Thoracic aorta (tissue), 2 donors: ENCODE results near the gene LMO7. TPM values are rescaled to one million over a fixed set of nuclear protein-coding genes. Genes with fewer than 3 reads are reported as not detected.

ENCODE experiments used
- ATAC-seq: fragments of 150-250 bp; one replicate; pipeline ENCODE4 v1.8.0; 2017; ENCODE audit warnings: low read depth; ENCODE audit not compliant: insufficient number of reproducible peaks, low FRiP score
- DNase-seq: peaks from one replicate; pipeline ENCODE4 v3.0.0-alpha.2; 2020; ENCODE audit warnings: low spot score
- H3K27ac ChIP-seq, 2 donors: fragments of 200-600 bp; sonication (generic); 1 replicate in 1 of 2; 2 replicates in 1 of 2; pipeline ENCODE4 v1.5.1; 2016; ENCODE audit warnings: mild to moderate bottlenecking in 2 of 2, moderate library complexity in 2 of 2
- H3K27me3 ChIP-seq: fragments of 200-600 bp; sonication (generic); replicated peaks from 2 replicates; pipeline ENCODE4 v1.6.0; 2016; ENCODE audit warnings: mild to moderate bottlenecking; ENCODE audit not compliant: insufficient read depth
- H3K36me3 ChIP-seq: fragments of 200-600 bp; sonication (generic); one replicate; pipeline ENCODE4 v1.5.1; 2016
- H3K4me1 ChIP-seq, 2 donors: fragments of 200-600 bp; sonication (generic); 1 replicate in 1 of 2; 2 replicates in 1 of 2; pipeline versions ENCODE4 v1.5.1 to v1.6.0; 2016; ENCODE audit warnings: low read depth in 2 of 2, mild to moderate bottlenecking in 1 of 2; ENCODE audit not compliant: control insufficient read depth in 1 of 2
- H3K4me3 ChIP-seq: fragments of 200-600 bp; sonication (generic); 2 replicates; pipeline ENCODE4 v1.5.1; 2016; ENCODE audit warnings: mild to moderate bottlenecking
- H3K9me3 ChIP-seq: fragments of 200-600 bp; sonication (generic); 2 replicates; pipeline ENCODE4 v1.5.1; 2016
- total RNA-seq, 2 donors: library from RNA; depleted of rRNA; stranded (reverse); fragments of >200 nt; gene quantifications; one replicate each; pipeline versions ENCODE4 v1.1.0 to v1.2.3, GENCODE V29; 2016
- TF ChIP-seq, protein P1 (sequence below): fragments of 200-600 bp; sonication (generic); IDR thresholded peaks from one replicate; pipeline ENCODE4 v1.5.1; 2019; ENCODE audit warnings: antibody characterized with exemption

Gene LMO7
- total RNA-seq, 2 donors from 2014 or later: 76.3 to 89.9 TPM

DNA sequence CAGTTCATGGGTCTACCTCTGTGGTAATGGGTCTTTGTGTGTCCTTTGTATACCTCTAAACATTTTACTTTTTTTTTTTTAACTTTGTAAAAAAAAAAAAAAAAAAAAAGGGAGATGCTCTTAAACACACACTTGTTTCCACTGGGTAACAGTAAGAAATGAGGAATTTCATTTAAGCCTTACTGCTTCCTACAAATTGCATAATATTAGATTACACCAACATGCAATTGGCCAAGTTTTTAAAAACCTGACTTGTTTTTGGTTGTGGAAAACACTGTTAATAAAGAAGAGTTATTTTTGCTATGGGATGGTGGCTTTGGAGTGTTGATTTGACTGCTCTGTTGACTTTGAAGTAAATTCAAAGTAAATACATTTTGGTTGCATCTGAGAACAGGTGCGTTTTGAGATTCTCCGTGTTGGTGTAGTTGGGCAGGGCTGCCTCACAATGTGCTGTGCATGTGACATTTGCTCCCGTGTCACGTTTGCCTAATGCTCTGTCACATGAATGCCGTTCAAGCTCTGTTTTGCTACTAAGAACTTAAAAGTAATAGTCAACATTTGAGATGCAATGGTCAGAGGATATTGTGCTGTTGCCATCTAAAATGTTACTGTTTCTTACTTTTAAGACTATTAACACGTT is 202.4 kb downstream of the LMO7 start:
- no peak for ATAC-seq
- no peak overlapping the region for H3K4me3 ChIP-seq
- H3K9me3 ChIP-seq: no peaks in the 10 kb centered on the region
- H3K27me3 ChIP-seq: no peaks in the 10 kb centered on the region
- TF ChIP-seq, protein P1, sequence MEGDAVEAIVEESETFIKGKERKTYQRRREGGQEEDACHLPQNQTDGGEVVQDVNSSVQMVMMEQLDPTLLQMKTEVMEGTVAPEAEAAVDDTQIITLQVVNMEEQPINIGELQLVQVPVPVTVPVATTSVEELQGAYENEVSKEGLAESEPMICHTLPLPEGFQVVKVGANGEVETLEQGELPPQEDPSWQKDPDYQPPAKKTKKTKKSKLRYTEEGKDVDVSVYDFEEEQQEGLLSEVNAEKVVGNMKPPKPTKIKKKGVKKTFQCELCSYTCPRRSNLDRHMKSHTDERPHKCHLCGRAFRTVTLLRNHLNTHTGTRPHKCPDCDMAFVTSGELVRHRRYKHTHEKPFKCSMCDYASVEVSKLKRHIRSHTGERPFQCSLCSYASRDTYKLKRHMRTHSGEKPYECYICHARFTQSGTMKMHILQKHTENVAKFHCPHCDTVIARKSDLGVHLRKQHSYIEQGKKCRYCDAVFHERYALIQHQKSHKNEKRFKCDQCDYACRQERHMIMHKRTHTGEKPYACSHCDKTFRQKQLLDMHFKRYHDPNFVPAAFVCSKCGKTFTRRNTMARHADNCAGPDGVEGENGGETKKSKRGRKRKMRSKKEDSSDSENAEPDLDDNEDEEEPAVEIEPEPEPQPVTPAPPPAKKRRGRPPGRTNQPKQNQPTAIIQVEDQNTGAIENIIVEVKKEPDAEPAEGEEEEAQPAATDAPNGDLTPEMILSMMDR: no peak
- DNase-seq: no peak
- H3K36me3 ChIP-seq: peaks cover 25% of the 10 kb centered on the region
- H3K4me1 ChIP-seq: no peaks in the 10 kb centered on the region
- H3K27ac ChIP-seq: no peak overlapping the region

DNA sequence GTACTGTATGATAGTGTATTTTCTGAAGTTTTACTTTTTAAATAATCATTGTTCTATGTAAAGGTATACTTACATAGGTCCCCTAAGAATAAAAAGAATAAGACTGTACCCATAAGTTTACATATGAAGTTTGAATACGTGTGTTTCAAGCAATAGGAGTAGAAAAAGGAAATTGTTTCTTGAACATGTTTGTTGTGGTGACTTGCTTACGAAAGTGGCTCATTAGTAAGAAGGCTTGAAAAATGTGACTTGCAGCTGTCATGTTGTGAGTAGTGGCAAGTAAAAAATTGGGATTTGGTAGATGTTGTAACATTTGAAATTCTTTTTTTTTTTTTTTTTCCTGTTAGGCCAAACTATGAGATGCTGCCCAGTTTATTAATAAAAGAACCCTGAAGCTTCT is 203.3 kb downstream of the LMO7 start:
- no peak for DNase-seq
- Histone ChIP-seq H3K4me1 (no peaks in the 10 kb centered on the region), H3K27me3 (no peaks in the 10 kb centered on the region), H3K4me3 (no peak overlapping the region), H3K9me3 (no peaks in the 10 kb centered on the region), H3K27ac (no peak overlapping the region), H3K36me3 (peaks cover 25% of the 10 kb centered on the region)
- TF ChIP-seq, protein P1: no peak
- no peak for ATAC-seq

DNA sequence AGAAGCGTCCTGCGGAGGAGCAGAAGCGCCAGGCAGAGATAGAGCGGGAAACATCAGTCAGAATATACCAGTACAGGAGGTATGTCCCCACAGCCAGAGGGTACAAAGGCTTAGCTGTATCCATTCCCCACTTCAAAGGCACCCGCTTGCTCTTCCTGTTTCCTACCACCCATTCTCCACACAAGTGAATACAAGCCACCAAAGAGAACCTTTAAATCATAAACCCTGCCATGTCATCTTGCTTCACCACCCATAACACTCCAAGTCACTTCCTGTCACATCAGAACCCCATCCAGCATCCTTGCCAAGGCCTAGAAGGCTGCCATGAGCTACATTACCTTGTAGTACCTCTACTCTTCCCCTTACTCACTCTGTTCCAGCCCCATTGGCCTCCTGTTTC is 205.8 kb downstream of the LMO7 start:
- Histone ChIP-seq H3K9me3 (no peaks in the 10 kb centered on the region), H3K27ac (no peak overlapping the region), H3K36me3 (peaks cover 21% of the 10 kb centered on the region), H3K27me3 (no peaks in the 10 kb centered on the region), H3K4me3 (no peak overlapping the region), H3K4me1 (no peaks in the 10 kb centered on the region)
- DNase-seq (no peak), ATAC-seq (no peak)
- TF ChIP-seq, protein P1: no peak

DNA sequence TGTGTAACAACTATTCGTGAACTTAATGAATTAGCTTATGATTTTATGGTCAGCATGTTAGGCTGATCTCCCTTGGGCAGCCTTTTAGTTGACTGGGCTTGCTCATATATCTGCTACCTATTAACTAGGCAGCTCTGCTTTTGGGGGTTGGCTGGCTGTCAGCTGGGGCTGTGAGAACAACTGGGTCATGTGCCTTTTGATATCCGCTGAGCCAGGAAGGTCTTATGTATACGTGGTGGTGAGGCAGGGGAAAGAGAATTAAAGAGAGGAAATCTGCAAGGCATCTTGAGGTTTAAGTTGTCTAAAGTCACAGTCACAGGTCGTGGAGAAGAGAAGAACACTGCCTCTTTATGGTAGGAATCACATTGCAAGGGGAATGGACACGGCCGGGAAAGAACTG is 206.9 kb downstream of the LMO7 start:
- DNase-seq: no peak
- no peaks in the 10 kb centered on the region for H3K9me3 ChIP-seq
- H3K4me1 ChIP-seq: no peaks in the 10 kb centered on the region
- no peaks in the 10 kb centered on the region for H3K27me3 ChIP-seq
- ATAC-seq: no peak
- no peak overlapping the region for H3K27ac ChIP-seq
- TF ChIP-seq, protein P1: no peak
- no peak overlapping the region for H3K4me3 ChIP-seq
- peaks cover 21% of the 10 kb centered on the region for H3K36me3 ChIP-seq

DNA sequence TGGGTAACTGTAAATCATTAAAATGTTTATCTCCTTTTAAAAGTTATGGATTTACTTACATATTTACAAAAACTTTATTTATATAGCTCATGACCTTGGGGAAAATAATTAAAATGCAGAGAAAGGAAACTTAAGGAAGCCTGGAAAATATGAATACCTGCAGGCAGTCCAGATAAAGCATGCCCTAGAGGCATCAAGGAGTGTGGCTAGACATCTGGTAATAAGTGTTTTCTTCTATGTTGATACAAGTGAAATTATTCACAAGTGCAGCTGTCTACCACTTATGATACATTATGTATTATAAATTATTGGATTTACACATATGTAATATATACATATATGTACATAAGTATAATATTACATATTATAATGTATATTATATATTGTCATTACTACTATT is 207.9 kb downstream of the LMO7 start:
- peaks cover 21% of the 10 kb centered on the region for H3K36me3 ChIP-seq
- H3K9me3 ChIP-seq: no peaks in the 10 kb centered on the region
- no peak overlapping the region for H3K27ac ChIP-seq
- no peak overlapping the region for H3K4me3 ChIP-seq
- no peaks in the 10 kb centered on the region for H3K4me1 ChIP-seq
- DNase-seq (no peak), ATAC-seq (no peak)
- no peaks in the 10 kb centered on the region for H3K27me3 ChIP-seq
- TF ChIP-seq, protein P1: no peak
